ENCODE measurements around the gene MYT1. TPM values are rescaled to one million over a fixed set of nuclear protein-coding genes. Genes with fewer than 3 reads are reported as not detected.

The MYT1 gene
- total RNA-seq, 1 donor from 2014 or later = not detected

DNA sequence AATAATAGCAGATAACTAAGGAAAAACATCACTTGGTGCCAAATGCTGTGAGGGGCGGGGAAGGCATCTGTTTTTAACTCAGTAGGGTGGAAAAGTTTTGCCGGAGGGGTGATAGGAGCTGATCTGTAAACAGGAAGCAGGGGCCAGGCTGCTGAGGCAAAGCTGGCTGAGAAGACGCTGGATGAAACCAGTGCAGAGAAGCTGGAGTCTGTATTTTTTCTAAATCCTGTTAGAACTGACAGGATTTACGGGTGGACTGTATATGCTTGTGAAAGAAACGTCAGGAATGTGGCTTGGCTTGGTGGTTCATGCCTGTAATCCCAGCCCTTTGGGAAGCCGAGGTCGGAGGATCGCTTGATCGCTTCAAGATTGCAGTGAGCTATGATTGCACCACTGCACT lies 96.9 kb downstream of the MYT1 start:
- no peak for DNase-seq (ENCODE audit: low read depth)
- Histone ChIP-seq H3K27me3 (ENCODE audit: control insufficient read depth, insufficient read depth, low read length) (no peaks in the 10 kb centered on the region), H3K4me3 (ENCODE audit: low read depth, low read length) (no peak overlapping the region), H3K36me3 (ENCODE audit: control insufficient read depth, insufficient read depth, low read length) (no peaks in the 10 kb centered on the region)
- TF ChIP-seq, protein P1, sequence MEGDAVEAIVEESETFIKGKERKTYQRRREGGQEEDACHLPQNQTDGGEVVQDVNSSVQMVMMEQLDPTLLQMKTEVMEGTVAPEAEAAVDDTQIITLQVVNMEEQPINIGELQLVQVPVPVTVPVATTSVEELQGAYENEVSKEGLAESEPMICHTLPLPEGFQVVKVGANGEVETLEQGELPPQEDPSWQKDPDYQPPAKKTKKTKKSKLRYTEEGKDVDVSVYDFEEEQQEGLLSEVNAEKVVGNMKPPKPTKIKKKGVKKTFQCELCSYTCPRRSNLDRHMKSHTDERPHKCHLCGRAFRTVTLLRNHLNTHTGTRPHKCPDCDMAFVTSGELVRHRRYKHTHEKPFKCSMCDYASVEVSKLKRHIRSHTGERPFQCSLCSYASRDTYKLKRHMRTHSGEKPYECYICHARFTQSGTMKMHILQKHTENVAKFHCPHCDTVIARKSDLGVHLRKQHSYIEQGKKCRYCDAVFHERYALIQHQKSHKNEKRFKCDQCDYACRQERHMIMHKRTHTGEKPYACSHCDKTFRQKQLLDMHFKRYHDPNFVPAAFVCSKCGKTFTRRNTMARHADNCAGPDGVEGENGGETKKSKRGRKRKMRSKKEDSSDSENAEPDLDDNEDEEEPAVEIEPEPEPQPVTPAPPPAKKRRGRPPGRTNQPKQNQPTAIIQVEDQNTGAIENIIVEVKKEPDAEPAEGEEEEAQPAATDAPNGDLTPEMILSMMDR (IDR thresholded peaks at IDR 0.05; ENCODE audit: insufficient read depth, low read length, poor library complexity, severe bottlenecking) = no peak

DNA sequence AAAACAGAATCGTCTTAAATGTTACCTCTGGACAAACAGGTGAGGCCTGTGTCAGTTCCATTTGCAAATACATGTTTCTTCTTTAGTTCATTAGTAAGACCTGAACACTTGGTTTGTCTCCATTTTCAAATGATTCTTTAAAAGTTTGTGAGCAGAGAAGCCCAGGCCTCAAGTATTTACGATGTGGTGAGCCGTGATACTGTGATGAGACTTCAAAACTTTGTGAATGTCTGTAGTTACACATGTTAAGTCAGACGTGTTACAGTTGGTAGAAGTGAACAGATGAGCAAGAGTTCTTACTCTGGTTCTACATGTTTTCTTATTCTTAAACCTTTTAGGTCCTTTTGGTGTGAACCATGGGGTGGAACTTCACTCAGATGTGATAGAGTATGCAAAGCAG lies 99.8 kb downstream of the MYT1 start:
- no peaks in the 10 kb centered on the region for H3K36me3 ChIP-seq (ENCODE audit: control insufficient read depth, insufficient read depth, low read length)
- H3K27me3 ChIP-seq (ENCODE audit: control insufficient read depth, insufficient read depth, low read length) = no peaks in the 10 kb centered on the region
- TF ChIP-seq, protein P1 (IDR thresholded peaks at IDR 0.05; ENCODE audit: insufficient read depth, low read length, poor library complexity, severe bottlenecking) = no peak
- H3K4me3 ChIP-seq (ENCODE audit: low read depth, low read length) = no peak overlapping the region
- no peak for DNase-seq (ENCODE audit: low read depth)

DNA sequence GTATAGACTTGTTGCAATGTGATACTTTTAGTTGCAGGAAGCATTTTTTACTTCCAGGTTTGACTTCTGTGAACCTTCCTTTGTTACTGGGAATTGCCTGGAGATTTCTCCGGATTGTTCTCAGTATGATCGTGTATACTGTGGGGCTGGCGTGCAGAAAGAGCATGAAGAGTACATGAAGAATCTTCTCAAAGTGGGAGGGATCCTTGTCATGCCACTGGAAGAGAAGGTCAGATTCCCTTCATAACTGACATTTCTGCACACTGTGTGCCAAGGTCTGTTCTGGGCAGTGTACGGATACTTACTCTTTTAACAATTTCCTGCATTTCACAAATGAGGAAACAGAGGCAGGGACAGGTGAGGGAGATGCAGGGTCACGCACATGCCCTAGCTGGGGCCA lies 100.9 kb downstream of the MYT1 start:
- TF ChIP-seq, protein P1 (IDR thresholded peaks at IDR 0.05; ENCODE audit: insufficient read depth, low read length, poor library complexity, severe bottlenecking) = no peak
- no peak for DNase-seq (ENCODE audit: low read depth)
- H3K36me3 ChIP-seq (ENCODE audit: control insufficient read depth, insufficient read depth, low read length) = no peaks in the 10 kb centered on the region
- no peak overlapping the region for H3K4me3 ChIP-seq (ENCODE audit: low read depth, low read length)
- H3K27me3 ChIP-seq (ENCODE audit: control insufficient read depth, insufficient read depth, low read length) = no peaks in the 10 kb centered on the region

DNA sequence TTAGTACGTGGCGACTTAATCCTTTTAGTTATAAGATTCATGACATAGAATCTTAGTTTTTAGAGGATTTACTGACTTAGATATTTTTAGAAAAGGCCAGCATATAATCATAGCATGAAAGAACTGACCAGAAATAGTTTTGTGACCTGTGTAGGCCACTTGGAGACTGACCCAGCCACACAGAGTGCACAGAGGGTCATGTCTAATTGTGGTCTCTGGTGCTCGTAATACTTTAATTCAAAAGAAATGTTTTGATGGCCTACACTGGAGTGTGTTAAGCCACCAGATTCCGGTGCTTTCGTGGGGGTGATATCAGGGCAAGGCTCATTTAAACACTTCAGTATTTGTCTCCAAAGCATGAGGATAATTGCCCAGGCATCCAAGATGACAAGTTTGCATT lies 102.7 kb downstream of the MYT1 start:
- TF ChIP-seq, protein P1 (IDR thresholded peaks at IDR 0.05; ENCODE audit: insufficient read depth, low read length, poor library complexity, severe bottlenecking) = no peak
- DNase-seq (ENCODE audit: low read depth) = no peak
- Histone ChIP-seq H3K36me3 (ENCODE audit: control insufficient read depth, insufficient read depth, low read length) (no peaks in the 10 kb centered on the region), H3K4me3 (ENCODE audit: low read depth, low read length) (no peak overlapping the region), H3K27me3 (ENCODE audit: control insufficient read depth, insufficient read depth, low read length) (no peaks in the 10 kb centered on the region)

GRCh38 chr20:64268174-64268573 lies 103.9 kb downstream of the MYT1 start:
- DNase-seq (ENCODE audit: low read depth) = no peak
- Histone ChIP-seq H3K27me3 (ENCODE audit: control insufficient read depth, insufficient read depth, low read length) (no peaks in the 10 kb centered on the region), H3K36me3 (ENCODE audit: control insufficient read depth, insufficient read depth, low read length) (no peaks in the 10 kb centered on the region), H3K4me3 (ENCODE audit: low read depth, low read length) (no peak overlapping the region)
- TF ChIP-seq, protein P1 (IDR thresholded peaks at IDR 0.05; ENCODE audit: insufficient read depth, low read length, poor library complexity, severe bottlenecking) = no peak

DNA sequence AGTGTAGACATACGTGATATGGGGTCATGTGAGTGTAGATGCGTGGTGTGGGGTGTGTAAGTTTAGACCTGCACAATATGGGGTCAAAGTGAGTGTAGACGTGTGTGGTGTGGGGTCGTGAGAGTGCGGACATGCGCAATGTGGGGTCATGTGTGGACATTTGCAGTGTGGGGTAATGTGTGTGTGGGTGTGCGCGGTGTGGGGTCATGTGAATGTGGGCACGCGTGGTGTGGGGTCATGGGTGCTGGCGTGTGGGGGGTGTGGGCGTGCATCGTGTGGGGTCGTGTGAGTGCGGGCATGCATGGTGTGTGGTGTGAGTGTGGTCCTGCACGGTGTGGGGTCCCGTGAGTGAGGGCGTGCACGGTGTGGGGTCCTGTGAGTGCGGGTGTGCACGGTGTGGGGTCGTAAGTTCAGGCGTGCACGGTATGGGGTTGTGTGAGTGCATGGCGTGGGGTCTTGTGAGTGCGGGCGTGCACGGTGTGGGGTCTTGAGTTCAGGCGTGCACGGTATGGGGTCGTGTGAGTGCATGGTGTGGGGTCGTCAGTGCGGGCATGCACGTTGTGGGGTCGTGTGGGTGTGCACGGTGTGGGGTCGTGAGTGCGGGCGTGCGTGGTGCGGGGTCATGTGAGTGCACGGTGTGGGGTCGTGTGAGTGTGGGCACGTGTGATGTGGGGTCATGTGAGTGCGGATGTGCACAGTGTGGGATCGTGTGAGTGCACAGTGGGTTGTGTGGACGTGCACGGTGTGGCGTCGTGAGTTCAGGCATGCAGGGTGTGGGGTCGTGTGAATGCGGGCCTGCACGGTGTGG lies 105.6 kb downstream of the MYT1 start:
- Histone ChIP-seq H3K4me3 (ENCODE audit: low read depth, low read length) (no peak overlapping the region), H3K36me3 (ENCODE audit: control insufficient read depth, insufficient read depth, low read length) (no peaks in the 10 kb centered on the region), H3K27me3 (ENCODE audit: control insufficient read depth, insufficient read depth, low read length) (no peaks in the 10 kb centered on the region)
- TF ChIP-seq, protein P1 (IDR thresholded peaks at IDR 0.05; ENCODE audit: insufficient read depth, low read length, poor library complexity, severe bottlenecking) = no peak
- no peak for DNase-seq (ENCODE audit: low read depth)
